ENCODE results near the gene PAPSS1.

The PAPSS1 gene

GRCh38 chr4:107619731-107620130 is 100.3 kb downstream of the PAPSS1 start:
- no peak for DNase-seq

GRCh38 chr4:107619066-107619465 is 101.0 kb downstream of the PAPSS1 start:
- DNase-seq, result no peak

GRCh38 chr4:107618656-107619055 is 101.4 kb downstream of the PAPSS1 start:
- no peak for DNase-seq

GRCh38 chr4:107616838-107617389 is 103.1 kb downstream of the PAPSS1 start:
- no peak for DNase-seq

- DNase-seq, result no peak
Measured at GRCh38 chr4:107615809-107616208, 104.2 kb downstream of the PAPSS1 start.

GRCh38 chr4:107603430-107603829 is 116.6 kb downstream of the PAPSS1 start:
- no peak for DNase-seq

GRCh38 chr4:107600983-107601382 is 119.1 kb downstream of the PAPSS1 start:
- no peak for DNase-seq

GRCh38 chr4:107600436-107600835 is 119.6 kb downstream of the PAPSS1 start:
- DNase-seq, result no peak

- no peak for DNase-seq
Measured at GRCh38 chr4:107599841-107600240, 120.2 kb downstream of the PAPSS1 start.

- no peak for DNase-seq
Measured at GRCh38 chr4:107593230-107593629, 126.8 kb downstream of the PAPSS1 start.

GRCh38 chr4:107592519-107592918 is 127.5 kb downstream of the PAPSS1 start:
- no peak for DNase-seq

- no peak for DNase-seq
Measured at GRCh38 chr4:107589269-107589668, 130.8 kb downstream of the PAPSS1 start.

- no peak for DNase-seq
Measured at GRCh38 chr4:107586371-107586770, 133.7 kb downstream of the PAPSS1 start.

- no peak for DNase-seq
Measured at GRCh38 chr4:107579099-107579498, 140.9 kb downstream of the PAPSS1 start.

- DNase-seq, result no peak
Measured at GRCh38 chr4:107578321-107578720, 141.7 kb downstream of the PAPSS1 start.

- DNase-seq, result no peak
Measured at GRCh38 chr4:107577743-107578142, 142.3 kb downstream of the PAPSS1 start.

- no peak for DNase-seq
Measured at GRCh38 chr4:107575243-107575642, 144.8 kb downstream of the PAPSS1 start.

GRCh38 chr4:107572281-107572680 is 147.8 kb downstream of the PAPSS1 start:
- no peak for DNase-seq

GRCh38 chr4:107570952-107571351 is 149.1 kb downstream of the PAPSS1 start:
- DNase-seq, result no peak

GRCh38 chr4:107564326-107564725 is 155.7 kb downstream of the PAPSS1 start:
- DNase-seq, result no peak
